T-helper 1 cell treated with Interleukin-12 subunit alpha and Interleukin-12 subunit beta and Interleukin-4 antibody, amounts not matched to agents 30 ng/mL and 1 ng/mL, for 36 hours (primary cell): ENCODE results near the gene TGFBR2. TPM values are rescaled to one million over a fixed set of nuclear protein-coding genes. Genes with fewer than 3 reads are reported as not detected.

Experiments used
- intact Hi-C: fragments of 100-400 bp; cut with micrococcal nuclease; formaldehyde crosslinking; loops from one replicate; pipeline ENCODE4 v1.15.1; 2024
- total RNA-seq: library from RNA; stranded (reverse); gene quantifications from 2 replicates; pipeline ENCODE4 v1.2.3, GENCODE V29; 2022

Gene TGFBR2
- total RNA-seq, 1 donor from 2014 or later, result 58.7 TPM

DNA sequence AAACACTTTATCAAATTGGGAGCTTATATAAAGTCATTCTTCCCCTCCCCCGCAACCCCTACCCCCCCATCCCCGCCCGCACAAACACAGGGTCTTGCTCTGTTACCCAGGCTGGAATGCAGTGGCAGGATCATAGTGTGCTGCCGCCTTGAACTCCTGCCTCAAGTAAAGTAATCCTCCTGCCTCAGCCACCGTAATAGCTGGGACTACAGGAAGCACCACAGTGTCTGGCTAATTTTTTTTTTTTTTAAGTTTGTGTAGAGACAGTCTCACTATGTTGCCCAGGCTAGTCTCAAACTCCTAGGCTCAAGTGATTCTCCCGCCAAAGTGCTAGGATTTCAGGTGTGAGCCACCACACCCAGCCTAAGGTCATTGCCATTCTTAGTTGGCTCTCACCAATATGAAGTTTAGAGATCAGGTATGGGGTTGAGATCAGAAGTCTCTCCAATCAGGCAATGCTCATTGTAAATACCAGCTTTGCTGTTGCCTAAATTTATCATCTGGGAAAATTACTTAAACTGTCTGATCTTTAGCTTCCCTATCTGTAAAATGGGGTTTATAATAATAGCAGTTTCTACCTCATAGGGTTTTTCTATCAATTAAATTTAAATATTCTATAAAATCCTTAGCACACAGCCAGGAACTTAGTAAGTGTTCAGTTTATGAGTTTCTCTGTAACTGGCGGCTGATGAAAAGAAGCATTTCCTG, 60.3 kb downstream of the TGFBR2 start:
- intact Hi-C loops, result loop anchor here (1.0 to 10.0 kb wide), 5 partner anchors 8 to 1448 kb away; no protein-coding TSS in a partner anchor

DNA sequence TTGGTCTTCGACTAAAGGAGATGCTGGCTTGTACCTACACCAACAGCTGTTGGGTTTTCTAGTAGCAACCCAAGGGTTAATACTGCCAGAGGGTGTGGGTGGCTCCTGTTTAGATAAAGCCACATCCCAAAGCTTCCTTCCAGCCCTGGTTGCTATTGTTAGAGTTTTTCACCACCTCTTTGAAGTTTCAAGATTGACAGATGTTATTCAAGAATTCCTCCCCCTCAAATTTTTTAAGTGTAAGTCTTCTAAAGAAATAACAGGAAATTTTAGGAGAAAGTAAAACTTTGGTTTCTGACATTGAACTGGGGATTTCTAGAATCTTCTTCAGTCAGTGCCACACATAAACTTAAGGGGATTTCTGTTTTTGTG, 60.9 kb downstream of the TGFBR2 start:
- intact Hi-C loops, result loop anchor here (1.0 to 10.0 kb wide), 5 partner anchors 9 to 1448 kb away; no protein-coding TSS in a partner anchor

GRCh38 chr3:30668051-30668609, 61.7 kb downstream of the TGFBR2 start:
- intact Hi-C loops, result loop anchor here (10.0 kb wide), 1 partner anchor 1447 kb away; no protein-coding TSS in a partner anchor

DNA sequence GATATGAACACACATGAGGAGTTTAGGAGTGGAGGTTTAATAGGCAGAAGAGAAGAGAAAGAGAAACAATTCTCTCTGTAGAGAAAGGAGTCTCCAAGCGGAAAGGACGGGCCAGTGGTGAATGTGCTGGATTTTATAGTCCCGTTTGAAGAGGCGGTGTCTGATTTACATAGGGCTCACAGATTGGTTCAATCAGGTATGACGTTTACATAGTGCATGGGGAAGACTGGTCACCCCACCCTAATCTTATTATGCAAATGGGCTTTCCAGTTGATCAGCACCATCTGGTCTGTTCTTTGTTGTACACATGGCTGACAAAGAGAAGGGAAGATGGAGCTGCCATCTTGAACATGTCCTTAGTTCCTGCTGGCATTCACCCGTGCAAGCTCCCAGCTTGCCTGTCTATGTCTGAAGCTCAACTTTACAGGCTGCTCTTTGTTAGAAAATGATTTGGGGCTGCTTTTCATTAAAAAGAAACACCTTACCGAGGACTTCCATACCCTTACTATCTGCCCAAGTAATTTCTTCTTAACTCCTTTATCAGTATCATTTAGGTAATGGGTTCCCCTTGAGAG, 63.0 kb downstream of the TGFBR2 start:
- intact Hi-C loops, result loop anchor here (10.0 kb wide), 1 partner anchor 1445 kb away; no protein-coding TSS in a partner anchor

DNA sequence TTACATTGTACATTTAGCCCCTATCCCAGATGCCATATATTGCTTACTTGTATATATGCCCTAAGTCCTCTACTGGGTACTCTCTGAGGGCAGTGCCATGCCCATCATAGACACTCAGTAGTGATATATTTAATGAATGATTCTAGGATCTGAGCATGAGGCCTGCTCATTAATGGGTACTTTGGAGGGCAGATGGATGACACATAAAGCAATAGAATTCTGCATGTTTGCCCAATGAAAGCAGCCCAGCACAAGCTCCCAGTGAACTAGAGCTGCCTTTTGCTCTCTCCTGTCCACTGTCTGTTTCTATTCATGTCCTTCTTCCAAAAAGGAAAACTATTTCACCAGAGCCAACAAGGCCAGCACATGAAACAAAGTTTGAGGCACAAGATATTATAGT, 63.9 kb downstream of the TGFBR2 start:
- intact Hi-C loops, result no loop called here

GRCh38 chr3:30671527-30672286, 65.3 kb downstream of the TGFBR2 start:
- intact Hi-C loops, result no loop called here

GRCh38 chr3:30672287-30672735, 65.9 kb downstream of the TGFBR2 start:
- intact Hi-C loops, result no loop called here

DNA sequence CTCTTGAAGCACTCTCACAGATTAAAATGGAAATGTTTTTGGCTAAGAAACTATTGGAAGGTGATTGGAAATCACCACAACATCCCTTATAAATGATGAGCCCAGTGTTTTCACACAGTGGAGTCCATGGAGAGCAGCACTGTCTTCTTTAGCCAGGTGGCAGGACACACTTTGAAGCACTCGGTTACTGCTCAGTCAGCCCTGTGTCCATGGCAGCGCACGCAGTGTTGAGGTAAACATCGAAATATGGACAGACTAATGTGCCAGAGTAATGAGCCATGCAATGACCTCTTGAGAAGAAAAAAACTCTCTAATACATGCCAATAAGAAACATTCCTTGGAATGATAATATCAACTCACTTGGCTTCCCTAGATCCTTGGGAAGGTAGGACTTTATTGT, 66.6 kb downstream of the TGFBR2 start:
- intact Hi-C loops, result no loop called here

GRCh38 chr3:30673425-30674341, 67.3 kb downstream of the TGFBR2 start:
- intact Hi-C loops, result no loop called here

- intact Hi-C loops, result no loop called here
These were observed 68.6 kb downstream of the TGFBR2 start for GRCh38 chr3:30675006-30675405.

GRCh38 chr3:30675774-30676173, 69.4 kb downstream of the TGFBR2 start:
- intact Hi-C loops, result no loop called here

- intact Hi-C loops, result no loop called here
These were observed 70.3 kb downstream of the TGFBR2 start for GRCh38 chr3:30676424-30677346.

GRCh38 chr3:30677347-30677685, 70.9 kb downstream of the TGFBR2 start:
- intact Hi-C loops, result no loop called here

- intact Hi-C loops, result no loop called here
These were observed 72.6 kb downstream of the TGFBR2 start for GRCh38 chr3:30679045-30679444.

- intact Hi-C loops, result loop anchor here (1.0 to 2.0 kb wide), 3 partner anchors 8 to 42 kb away; no protein-coding TSS in a partner anchor
These were observed 74.6 kb downstream of the TGFBR2 start for GRCh38 chr3:30680789-30681648.

DNA sequence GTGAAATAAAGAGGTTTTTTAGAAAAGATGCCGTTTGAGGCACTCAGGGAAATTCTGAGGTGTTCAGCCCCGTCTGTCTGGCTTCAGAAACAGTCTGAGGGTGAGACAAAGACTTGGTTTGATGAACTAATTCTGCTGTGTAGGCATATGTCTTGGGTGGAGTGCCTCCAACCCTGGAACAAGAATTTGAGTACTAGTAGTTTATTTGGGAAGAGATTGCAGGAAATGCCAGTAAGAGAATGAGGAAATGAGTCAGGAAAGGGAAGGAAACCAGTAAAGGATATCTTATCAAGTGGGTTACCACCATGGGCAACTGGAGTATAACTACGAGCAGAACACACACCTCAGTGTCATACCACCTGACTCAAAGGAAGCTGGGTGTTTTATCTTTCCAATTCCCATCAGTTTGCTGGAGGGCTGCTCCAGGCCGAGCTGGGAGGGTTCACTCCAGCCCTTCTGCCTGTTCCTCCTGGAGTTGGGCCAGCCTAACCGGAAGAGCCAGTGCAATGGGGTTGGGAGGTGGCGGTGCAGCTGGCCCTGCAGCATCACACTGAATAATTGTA, 75.3 kb downstream of the TGFBR2 start:
- intact Hi-C loops, result loop anchor here (1.0 to 2.0 kb wide), 3 partner anchors 8 to 43 kb away; no protein-coding TSS in a partner anchor

DNA sequence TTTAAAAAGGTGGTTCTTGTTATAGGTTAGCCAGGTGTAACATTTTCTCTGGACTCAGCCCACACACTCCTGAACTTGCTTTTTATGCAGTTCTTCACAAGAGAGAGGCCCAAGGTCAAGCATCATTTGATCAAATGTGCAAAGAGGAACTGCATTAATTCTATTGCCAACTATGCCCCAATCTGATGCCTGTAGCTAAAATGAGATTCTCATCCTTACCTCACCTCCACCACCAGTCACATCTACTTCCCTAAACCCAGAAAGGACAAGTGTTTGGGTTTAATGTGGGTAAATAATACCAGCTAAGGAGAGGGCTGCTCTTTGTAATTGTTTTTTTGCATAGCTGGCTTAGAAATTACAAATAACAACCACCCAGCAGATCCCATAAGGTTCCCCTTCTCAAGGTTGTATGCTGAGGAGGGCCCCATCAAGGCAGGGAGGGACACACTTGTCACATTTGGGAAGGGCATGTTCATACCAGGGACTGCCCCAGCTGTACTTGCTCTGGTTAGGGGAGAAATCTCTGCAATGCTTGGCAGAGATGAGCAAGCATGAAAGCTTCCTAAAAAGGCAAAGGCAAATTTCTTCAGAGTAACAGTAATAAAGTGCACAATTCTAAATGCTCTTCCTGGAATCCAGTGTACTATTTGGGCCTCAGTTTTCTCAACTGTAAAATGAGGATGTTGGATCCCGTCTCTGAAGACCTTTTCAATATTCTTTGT, 76.2 kb downstream of the TGFBR2 start:
- intact Hi-C loops, result no loop called here

DNA sequence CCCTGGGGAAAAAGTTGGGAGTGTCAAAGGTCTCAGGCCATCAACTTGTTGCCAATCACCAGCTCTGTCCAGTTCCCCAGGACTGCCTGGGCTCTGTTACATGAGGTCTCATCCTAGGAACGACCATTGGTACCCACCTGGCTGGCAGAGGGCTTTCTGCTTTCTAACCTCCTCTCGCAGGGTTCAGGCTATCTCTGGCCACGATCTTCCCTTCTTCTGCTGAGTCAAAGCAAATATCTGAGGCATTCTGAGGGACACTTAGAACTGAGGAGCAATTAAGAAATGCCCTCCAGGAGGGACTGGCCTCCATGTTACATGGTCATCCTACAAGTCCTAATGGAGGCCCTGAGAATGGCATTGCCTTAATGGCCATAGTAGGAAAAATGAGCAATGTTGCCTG, 77.4 kb downstream of the TGFBR2 start:
- intact Hi-C loops, result no loop called here
